HepG2 (cell line): ENCODE data around the gene SLC16A4. TPM values are rescaled to one million over a fixed set of nuclear protein-coding genes. Genes with fewer than 3 reads are reported as not detected.

Experiments used
- ATAC-seq: fragments of 200-7000 bp; cut with Tn5 transposase; 3 replicates; pipeline ENCODE4 v1.9.1; 2020; ENCODE audit warnings: mild to moderate bottlenecking, moderate library complexity
- BruUV-seq: library from RNA; stranded (reverse); fragments of 400-500 nt; replicated peaks from 2 replicates; lab custom pipeline; 2021; lab: Mats Ljungman, UMichigan
- CTCF ChIA-PET: fragments of 300-600 bp; formaldehyde crosslinking; extraction: SDS; loops from one replicate; lab custom pipeline; 2021; ENCODE audit warnings: low total read pairs, inconsistent platforms, low intra/inter-chr PET ratio; lab: Yijun Ruan, JAX
- POLR2A ChIA-PET: fragments of 350-600 bp; sonication (Branson Sonifier 250); formaldehyde crosslinking; loops from one replicate; lab custom pipeline; 2020; ENCODE audit warnings: antibody characterized with exemption, inconsistent platforms; lab: Yijun Ruan, JAX
- DNase-seq: peaks from one replicate; pipeline ENCODE4 v3.0.0-alpha.2; 2015; ENCODE audit warnings: low spot score
- FAIRE-seq: peaks from 3 replicates; lab custom pipeline; 2011; peaks lifted over from hg19 to GRCh38; lab: Jason Lieb, UNC
- H2AFZ ChIP-seq: one replicate; pipeline ENCODE4 v1.6.1; 2011; ENCODE audit warnings: low read length, inconsistent platforms
- H3K27ac ChIP-seq: fragments of 300-600 bp; 3 replicates; pipeline ENCODE4 v1.8.0; 2011; ENCODE audit warnings: mixed run types, mild to moderate bottlenecking, mixed read lengths, low read length, inconsistent platforms; ENCODE audit not compliant: insufficient read depth; ENCODE audit errors: extremely low read length
- H3K27me3 ChIP-seq, 2 experiments: fragments of 200-600 bp in 1 of 2; 2 replicates in 1 of 2; 3 replicates in 1 of 2; pipeline versions ENCODE4 v1.6.0 to v1.8.0; 2011; ENCODE audit warnings: low read length in 2 of 2, mild to moderate bottlenecking in 2 of 2, moderate library complexity in 2 of 2, inconsistent platforms in 1 of 2; ENCODE audit not compliant: insufficient read depth in 2 of 2, control insufficient read depth in 1 of 2
- H3K36me3 ChIP-seq, 2 experiments: fragments of 200-600 bp in 1 of 2; replicated peaks in 1 of 2; 2 replicates in 1 of 2; 3 replicates in 1 of 2; pipeline versions ENCODE4 v1.5.1 to v1.8.0; 2011; ENCODE audit warnings: low read length in 2 of 2, inconsistent platforms in 1 of 2; ENCODE audit not compliant: insufficient read depth in 2 of 2, control insufficient read depth in 1 of 2
- H3K4me1 ChIP-seq: 2 replicates; pipeline ENCODE4 v1.5.1; 2012; ENCODE audit warnings: low read length, inconsistent platforms; ENCODE audit not compliant: insufficient read depth
- H3K4me2 ChIP-seq: 2 replicates; pipeline ENCODE4 v1.6.0; 2011; ENCODE audit warnings: low read depth, low read length, inconsistent platforms
- H3K4me3 ChIP-seq, 3 experiments: fragments of 200-600 bp in 1 of 3; sonication (generic), shearing (Covaris generic) in 1 of 3; replicated peaks in 1 of 3; 2 replicates each; pipeline ENCODE4 v1.5.1; 2011 to 2016; ENCODE audit warnings: low read length in 3 of 3, inconsistent platforms in 2 of 3, low read depth in 2 of 3, mild to moderate bottlenecking in 2 of 3, control low read depth in 1 of 3, mixed read lengths in 1 of 3; ENCODE audit not compliant: insufficient read depth in 1 of 3
- H3K79me2 ChIP-seq: one replicate; pipeline ENCODE4 v1.6.1; 2011; ENCODE audit warnings: low read length, inconsistent platforms; ENCODE audit not compliant: insufficient read depth
- H3K9ac ChIP-seq: 2 replicates; pipeline ENCODE4 v1.6.0; 2011; ENCODE audit warnings: mild to moderate bottlenecking, low read depth, low read length, inconsistent platforms; ENCODE audit not compliant: insufficient read depth
- H3K9me3 ChIP-seq: 2 replicates; pipeline ENCODE4 v1.5.1; 2012; ENCODE audit warnings: mild to moderate bottlenecking, low read length
- H4K20me1 ChIP-seq: 2 replicates; pipeline ENCODE4 v1.6.0; 2011; ENCODE audit warnings: inconsistent platforms, mild to moderate bottlenecking, low read length, moderate library complexity; ENCODE audit not compliant: insufficient read depth
- CHD4 ChIP-seq: fragments of 200-600 bp; sonication (generic); IDR thresholded peaks from 2 replicates; pipeline ENCODE4 v1.7.0; 2017; ENCODE audit warnings: mild to moderate bottlenecking, low read length, borderline replicate concordance
- ERF ChIP-seq: IDR thresholded peaks from 2 replicates; pipeline ENCODE4 v1.6.1; 2018; ENCODE audit warnings: missing biosample characterization, missing genetic modification reagents
- MAFK ChIP-seq, 2 experiments: IDR thresholded peaks in 1 of 2; conservative IDR thresholded peaks in 1 of 2; 2 replicates each; pipeline ENCODE4 v1.6.1; 2011; ENCODE audit warnings: improper control_type of control experiment in 2 of 2, low read length in 2 of 2
- PREB ChIP-seq: sonication (generic); formaldehyde crosslinking; IDR thresholded peaks from 2 replicates; pipeline ENCODE4 v1.4.0; 2020; ENCODE audit warnings: missing genetic modification reagents
- ZNF282 ChIP-seq: fragments of 450-650 bp; IDR thresholded peaks from 2 replicates; pipeline ENCODE4 v1.6.1; 2018; ENCODE audit not compliant: partially characterized antibody
- ZNF34 ChIP-seq: sonication (generic); formaldehyde crosslinking; IDR thresholded peaks from 2 replicates; pipeline ENCODE4 v1.4.0; 2020; ENCODE audit warnings: mild to moderate bottlenecking, missing genetic modification reagents, borderline replicate concordance
- ZNF546 ChIP-seq: sonication (generic); formaldehyde crosslinking; conservative IDR thresholded peaks from 2 replicates; pipeline ENCODE4 v1.8.1; 2023; ENCODE audit warnings: mild to moderate bottlenecking, missing genetic modification reagents
- ZNF556 ChIP-seq: sonication (generic); formaldehyde crosslinking; IDR thresholded peaks from 2 replicates; pipeline ENCODE4 v1.4.0; 2020; ENCODE audit warnings: mild to moderate bottlenecking, missing genetic modification reagents, borderline replicate concordance
- ZNF672 ChIP-seq: sonication (generic); formaldehyde crosslinking; IDR thresholded peaks from 2 replicates; pipeline ENCODE4 v1.8.1; 2022; ENCODE audit warnings: missing genetic modification reagents
- ZNF816 ChIP-seq: sonication (generic); formaldehyde crosslinking; IDR thresholded peaks from 2 replicates; pipeline ENCODE4 v1.8.0; 2022; ENCODE audit warnings: missing genetic modification reagents, mild to moderate bottlenecking, borderline replicate concordance
- ZZZ3 ChIP-seq: sonication (generic); formaldehyde crosslinking; IDR thresholded peaks from 2 replicates; pipeline ENCODE4 v1.4.0; 2020; ENCODE audit warnings: missing genetic modification reagents, mild to moderate bottlenecking, borderline replicate concordance
- WGBS: methylation state at CpG from one replicate; pipeline ENCODE4 v1.1.6; 2017; ENCODE audit warnings: low lambda C conversion rate; 5-methylcytosine and 5-hydroxymethylcytosine counted together
- in situ Hi-C: cut with HindIII; loops from 2 replicates; pipeline ENCODE4 v1.10.0; 2017; ENCODE audit warnings: low pct_unique_long_range_greater_than_20kb; ENCODE audit not compliant: extremely low pct_ligation_motif_present
- intact Hi-C: fragments of 100-400 bp; cut with micrococcal nuclease; formaldehyde crosslinking; loops from one replicate; pipeline ENCODE4 v1.10.0; 2022; ENCODE audit not compliant: unreplicated experiment
- polyA plus RNA-seq, 8 experiments: library from polyadenylated mRNA; depleted of rRNA in 3 of 8; stranded (reverse) in 7 of 8; unstranded in 1 of 8; fragments of >200 nt; fragmentation: Illumina TruSeq in 4 of 8; extraction: Trizol in 4 of 8; gene quantifications; 2 replicates each; pipeline versions ENCODE4 v1.2.1 to v1.2.3, GENCODE V29; 2011 to 2016; ENCODE audit warnings: low read depth in 4 of 8, missing spikeins in 1 of 8, mixed read lengths in 1 of 8; ENCODE audit not compliant: insufficient read depth in 1 of 8
- total RNA-seq, 5 experiments: library from RNA; depleted of rRNA; stranded (reverse); fragments of >200 nt; fragmentation: Illumina TruSeq; extraction: Trizol; gene quantifications; 2 replicates each; pipeline ENCODE4 v1.2.3, GENCODE V29; 2016; ENCODE audit warnings: low read depth in 1 of 5
- TF ChIP-seq, protein P1 (sequence below): sonication (generic); formaldehyde crosslinking; IDR thresholded peaks from 2 replicates; pipeline ENCODE4 v1.5.0; 2020; ENCODE audit warnings: mild to moderate bottlenecking, missing genetic modification reagents
- TF ChIP-seq, protein P2 (sequence below): sonication (generic); formaldehyde crosslinking; IDR thresholded peaks from 2 replicates; pipeline ENCODE4 v1.9.0; 2021; ENCODE audit warnings: missing genetic modification reagents, borderline replicate concordance

The SLC16A4 gene
- total and polyA plus RNA-seq, 2 of the 13 experiments (the other 11 are each of a cell fraction or from before 2014, with no cell fraction given), result 1.1 to 1.5 TPM

- no peaks in the 10 kb centered on the region for H3K79me2 ChIP-seq
- BruUV-seq, result no TSS peak
- ChIA-PET CTCF (no interaction called here), POLR2A (no interaction called here)
- no peaks in the 10 kb centered on the region for H4K20me1 ChIP-seq
- in situ Hi-C loops (no loop called here), intact Hi-C loops (no loop called here)
- no peak overlapping the region for H3K4me3 ChIP-seq
- H3K4me1 ChIP-seq, result no peaks in the 10 kb centered on the region
- no peak overlapping the region for H2AFZ ChIP-seq
- no peaks in the 10 kb centered on the region for H3K9me3 ChIP-seq
- peaks cover 3% of the 10 kb centered on the region in 2 experiments; a peak in 2 of 5 replicates for H3K36me3 ChIP-seq
- 87% methylated on average over 5 of the region's 5 CpGs for WGBS
- no peak overlapping the region for H3K4me2 ChIP-seq
- TF ChIP-seq ZNF546 (CRISPR knock-in tag) (no peak), ZNF816 (CRISPR knock-in tag) (no peak), ZNF556 (CRISPR knock-in tag) (no peak), MAFK (conservative IDR thresholded peaks at IDR 0.05 in 1 of 2, IDR thresholded peaks at IDR 0.05 in 1 of 2; ENCODE audit: low read length in 2 of 2) (no peak), ZNF672 (CRISPR knock-in tag) (no peak), PREB (CRISPR knock-in tag) (no peak), ERF (no peak), ZNF282 (no peak), ZZZ3 (no peak), ZNF34 (CRISPR knock-in tag) (no peak), CHD4 (no peak)
- TF ChIP-seq, protein P1, sequence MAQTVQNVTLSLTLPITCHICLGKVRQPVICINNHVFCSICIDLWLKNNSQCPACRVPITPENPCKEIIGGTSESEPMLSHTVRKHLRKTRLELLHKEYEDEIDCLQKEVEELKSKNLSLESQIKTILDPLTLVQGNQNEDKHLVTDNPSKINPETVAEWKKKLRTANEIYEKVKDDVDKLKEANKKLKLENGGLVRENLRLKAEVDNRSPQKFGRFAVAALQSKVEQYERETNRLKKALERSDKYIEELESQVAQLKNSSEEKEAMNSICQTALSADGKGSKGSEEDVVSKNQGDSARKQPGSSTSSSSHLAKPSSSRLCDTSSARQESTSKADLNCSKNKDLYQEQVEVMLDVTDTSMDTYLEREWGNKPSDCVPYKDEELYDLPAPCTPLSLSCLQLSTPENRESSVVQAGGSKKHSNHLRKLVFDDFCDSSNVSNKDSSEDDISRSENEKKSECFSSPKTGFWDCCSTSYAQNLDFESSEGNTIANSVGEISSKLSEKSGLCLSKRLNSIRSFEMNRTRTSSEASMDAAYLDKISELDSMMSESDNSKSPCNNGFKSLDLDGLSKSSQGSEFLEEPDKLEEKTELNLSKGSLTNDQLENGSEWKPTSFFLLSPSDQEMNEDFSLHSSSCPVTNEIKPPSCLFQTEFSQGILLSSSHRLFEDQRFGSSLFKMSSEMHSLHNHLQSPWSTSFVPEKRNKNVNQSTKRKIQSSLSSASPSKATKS (CRISPR knock-in tag), result no peak
- TF ChIP-seq, protein P2, sequence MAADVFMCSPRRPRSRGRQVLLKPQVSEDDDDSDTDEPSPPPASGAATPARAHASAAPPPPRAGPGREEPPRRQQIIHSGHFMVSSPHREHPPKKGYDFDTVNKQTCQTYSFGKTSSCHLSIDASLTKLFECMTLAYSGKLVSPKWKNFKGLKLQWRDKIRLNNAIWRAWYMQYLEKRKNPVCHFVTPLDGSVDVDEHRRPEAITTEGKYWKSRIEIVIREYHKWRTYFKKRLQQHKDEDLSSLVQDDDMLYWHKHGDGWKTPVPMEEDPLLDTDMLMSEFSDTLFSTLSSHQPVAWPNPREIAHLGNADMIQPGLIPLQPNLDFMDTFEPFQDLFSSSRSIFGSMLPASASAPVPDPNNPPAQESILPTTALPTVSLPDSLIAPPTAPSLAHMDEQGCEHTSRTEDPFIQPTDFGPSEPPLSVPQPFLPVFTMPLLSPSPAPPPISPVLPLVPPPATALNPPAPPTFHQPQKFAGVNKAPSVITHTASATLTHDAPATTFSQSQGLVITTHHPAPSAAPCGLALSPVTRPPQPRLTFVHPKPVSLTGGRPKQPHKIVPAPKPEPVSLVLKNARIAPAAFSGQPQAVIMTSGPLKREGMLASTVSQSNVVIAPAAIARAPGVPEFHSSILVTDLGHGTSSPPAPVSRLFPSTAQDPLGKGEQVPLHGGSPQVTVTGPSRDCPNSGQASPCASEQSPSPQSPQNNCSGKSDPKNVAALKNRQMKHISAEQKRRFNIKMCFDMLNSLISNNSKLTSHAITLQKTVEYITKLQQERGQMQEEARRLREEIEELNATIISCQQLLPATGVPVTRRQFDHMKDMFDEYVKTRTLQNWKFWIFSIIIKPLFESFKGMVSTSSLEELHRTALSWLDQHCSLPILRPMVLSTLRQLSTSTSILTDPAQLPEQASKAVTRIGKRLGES (CRISPR knock-in tag), result no peak
- DNase-seq (no peak), FAIRE-seq (no peak), ATAC-seq (no peak)
- H3K27ac ChIP-seq, result no peak overlapping the region
- H3K27me3 ChIP-seq, result no peaks in the 10 kb centered on the region
- H3K9ac ChIP-seq, result no peak overlapping the region
Measured at GRCh38 chr1:110383251-110383990, 7.4 kb downstream of the SLC16A4 start.
